ENCODE results near the gene GEN1. TPM values are rescaled to one million over a fixed set of nuclear protein-coding genes. Genes with fewer than 3 reads are reported as not detected.

GEN1 gene
- total RNA-seq, 1 experiment from 2014 or later: 29.6 TPM

- no TSS peak for BruUV-seq (replicated peaks)
- no peak for DNase-seq
- TF ChIP-seq CTCF (IDR thresholded peaks at IDR 0.05; ENCODE audit: unreplicated experiment): no peak
- Mint-ChIP-seq H3K27ac (ENCODE audit: unreplicated experiment) (no peak overlapping the region), H3K9me3 (ENCODE audit: low read depth, unreplicated experiment) (no peaks in the 10 kb centered on the region), H3K4me3 (ENCODE audit: low read depth, unreplicated experiment) (no peak overlapping the region), H3K27me3 (ENCODE audit: unreplicated experiment) (no peaks in the 10 kb centered on the region), H3K36me3 (ENCODE audit: insufficient read depth, unreplicated experiment) (peaks cover 5% of the 10 kb centered on the region), H3K4me1 (ENCODE audit: low read depth, unreplicated experiment) (no peaks in the 10 kb centered on the region)
- intact Hi-C loops (cut with micrococcal nuclease; ENCODE audit: unreplicated experiment): no loop called here
- CTCF ChIA-PET: interaction anchor here (0.6 kb wide), 1 partner anchor 114 kb away, joined by 3 read pairs; no protein-coding TSS in a partner anchor
Measured at GRCh38 chr2:17735864-17736263, 18.1 kb upstream of the GEN1 start.

DNA sequence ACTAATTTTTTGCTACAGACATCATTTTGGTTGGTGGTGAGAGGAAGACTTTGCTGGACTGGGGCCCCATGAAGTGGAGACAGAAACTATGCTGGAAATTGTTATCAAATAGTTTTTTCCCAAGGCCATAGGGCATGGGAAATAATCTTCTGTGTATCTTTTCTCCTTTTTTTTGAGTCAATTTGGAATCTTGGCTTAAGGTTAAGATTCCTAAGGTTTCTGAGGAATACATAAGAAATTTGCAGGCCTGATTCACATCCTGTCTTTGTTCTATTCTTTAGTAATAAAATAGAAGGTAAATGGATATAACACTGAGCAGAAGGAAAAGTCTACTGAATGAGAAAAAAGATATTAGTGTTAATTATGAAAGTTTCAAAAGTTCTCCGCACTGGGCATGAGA is 16.9 kb upstream of the GEN1 start:
- H3K36me3 Mint-ChIP-seq (ENCODE audit: insufficient read depth, unreplicated experiment): peaks cover 5% of the 10 kb centered on the region
- no TSS peak for BruUV-seq (replicated peaks)
- CTCF ChIA-PET: interaction anchor here (0.7 kb wide), 1 partner anchor 1478 kb away, joined by 5 read pairs; no protein-coding TSS in a partner anchor

GRCh38 chr2:17740203-17740602 is 13.7 kb upstream of the GEN1 start:
- Mint-ChIP-seq H3K4me1 (ENCODE audit: low read depth, unreplicated experiment) (no peaks in the 10 kb centered on the region), H3K9me3 (ENCODE audit: low read depth, unreplicated experiment) (no peaks in the 10 kb centered on the region), H3K27me3 (ENCODE audit: unreplicated experiment) (no peaks in the 10 kb centered on the region), H3K36me3 (ENCODE audit: insufficient read depth, unreplicated experiment) (peaks cover 5% of the 10 kb centered on the region), H3K4me3 (ENCODE audit: low read depth, unreplicated experiment) (no peak overlapping the region), H3K27ac (ENCODE audit: unreplicated experiment) (no peak overlapping the region)
- CTCF ChIA-PET: no interaction called here
- BruUV-seq (replicated peaks): no TSS peak
- intact Hi-C loops (cut with micrococcal nuclease; ENCODE audit: unreplicated experiment): no loop called here
- no peak for DNase-seq
- no peak for TF ChIP-seq CTCF (IDR thresholded peaks at IDR 0.05; ENCODE audit: unreplicated experiment)

More for the DNA sequence above, 16.9 kb upstream of the GEN1 start:
- no peaks in the 10 kb centered on the region for H3K27me3 Mint-ChIP-seq (ENCODE audit: unreplicated experiment)
- no peak overlapping the region for H3K4me3 Mint-ChIP-seq (ENCODE audit: low read depth, unreplicated experiment)
- no peak for DNase-seq
- H3K4me1 Mint-ChIP-seq (ENCODE audit: low read depth, unreplicated experiment): no peaks in the 10 kb centered on the region
- intact Hi-C loops (cut with micrococcal nuclease; ENCODE audit: unreplicated experiment): no loop called here
- no peak for TF ChIP-seq CTCF (IDR thresholded peaks at IDR 0.05; ENCODE audit: unreplicated experiment)
- H3K27ac Mint-ChIP-seq (ENCODE audit: unreplicated experiment): no peak overlapping the region
- H3K9me3 Mint-ChIP-seq (ENCODE audit: low read depth, unreplicated experiment): no peaks in the 10 kb centered on the region

DNA sequence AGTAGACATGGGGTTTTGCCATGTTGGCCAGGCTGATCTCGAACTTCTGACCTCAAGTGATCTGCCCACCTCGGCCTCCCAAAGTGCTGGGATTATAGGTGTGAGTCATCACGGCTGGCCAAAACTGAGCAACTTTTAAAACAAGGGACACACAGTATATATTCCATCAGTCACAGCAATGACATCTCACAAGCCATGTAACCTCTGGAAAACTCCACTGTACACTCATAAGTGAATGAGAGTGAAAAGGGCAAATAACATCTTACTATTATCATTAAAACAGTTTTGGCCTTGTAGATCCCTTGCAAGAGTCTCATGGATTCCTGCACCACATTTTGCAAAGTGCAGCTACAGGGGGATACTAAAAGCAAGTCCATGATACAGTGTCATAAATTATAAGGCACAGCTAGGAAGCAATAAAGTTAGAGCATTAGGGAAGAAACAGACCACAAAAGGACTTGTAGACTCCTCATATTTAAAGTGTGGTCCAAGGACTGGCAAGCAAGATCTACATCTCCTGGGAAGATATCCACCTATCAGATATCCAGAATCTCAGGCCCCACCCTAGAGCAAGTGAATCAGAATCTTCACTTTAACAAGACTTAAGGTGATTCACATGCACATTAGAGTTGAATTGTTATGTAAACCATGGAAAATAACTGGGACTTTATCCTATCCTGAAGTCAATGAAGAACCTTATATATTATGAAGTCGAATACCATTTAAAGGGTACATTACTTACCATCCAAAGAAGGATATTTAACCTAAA is 6.1 kb upstream of the GEN1 start:
- peaks cover 3% of the 10 kb centered on the region for H3K36me3 Mint-ChIP-seq (ENCODE audit: insufficient read depth, unreplicated experiment)
- no peaks in the 10 kb centered on the region for H3K9me3 Mint-ChIP-seq (ENCODE audit: low read depth, unreplicated experiment)
- intact Hi-C loops (cut with micrococcal nuclease; ENCODE audit: unreplicated experiment): no loop called here
- no peak for DNase-seq
- CTCF ChIA-PET: no interaction called here
- no peak overlapping the region for H3K27ac Mint-ChIP-seq (ENCODE audit: unreplicated experiment)
- BruUV-seq (replicated peaks): no TSS peak
- TF ChIP-seq CTCF (IDR thresholded peaks at IDR 0.05; ENCODE audit: unreplicated experiment): no peak
- no peaks in the 10 kb centered on the region for H3K27me3 Mint-ChIP-seq (ENCODE audit: unreplicated experiment)
- H3K4me1 Mint-ChIP-seq (ENCODE audit: low read depth, unreplicated experiment): peaks cover 18% of the 10 kb centered on the region
- no peak overlapping the region for H3K4me3 Mint-ChIP-seq (ENCODE audit: low read depth, unreplicated experiment)

Measured in Calu3 (cell line).